ENCODE data around the gene LRMDA. TPM values are rescaled to one million over a fixed set of nuclear protein-coding genes. Genes with fewer than 3 reads are reported as not detected.
"Not testable (repeated sequence)": the region's sequence is repeated elsewhere in the genome, so short reads cannot be mapped to it uniquely, and the experiment has no call there.

Gene LRMDA
- total RNA-seq, 1 donor from 2014 or later = 17.3 TPM

GRCh38 chr10:76523791-76524351 is 1092.4 kb downstream of the LRMDA start:
- no peak for DNase-seq (ENCODE audit: low read depth in 2 of 2)

GRCh38 chr10:76526833-76527232 is 1095.4 kb downstream of the LRMDA start:
- not testable (repeated sequence) for DNase-seq (ENCODE audit: low read depth in 2 of 2)

- DNase-seq (ENCODE audit: low read depth in 2 of 2) = no peak
Measured at GRCh38 chr10:76540331-76540730, 1108.9 kb downstream of the LRMDA start.

GRCh38 chr10:76540786-76541185 is 1109.4 kb downstream of the LRMDA start:
- DNase-seq (ENCODE audit: low read depth in 2 of 2) = no peak

GRCh38 chr10:76541852-76542251 is 1110.4 kb downstream of the LRMDA start:
- no peak for DNase-seq (ENCODE audit: low read depth in 2 of 2)

GRCh38 chr10:76542307-76542930 is 1111.0 kb downstream of the LRMDA start:
- no peak for DNase-seq (ENCODE audit: low read depth in 2 of 2)

- DNase-seq (ENCODE audit: low read depth in 2 of 2) = peak; percentile 65 to 89
Measured at GRCh38 chr10:76543655-76544054, 1112.2 kb downstream of the LRMDA start.

- DNase-seq (ENCODE audit: low read depth in 2 of 2) = peak in 1 of 2 donors; percentile 25
Measured at GRCh38 chr10:76544789-76545188, 1113.4 kb downstream of the LRMDA start.

- no peak for DNase-seq (ENCODE audit: low read depth in 2 of 2)
Measured at GRCh38 chr10:76546411-76546810, 1115.0 kb downstream of the LRMDA start.

- peak; percentile 78 to 89 for DNase-seq (ENCODE audit: low read depth in 2 of 2)
Measured at GRCh38 chr10:76547352-76547972, 1116.0 kb downstream of the LRMDA start.

GRCh38 chr10:76548716-76549115 is 1117.3 kb downstream of the LRMDA start:
- DNase-seq (ENCODE audit: low read depth in 2 of 2) = peak in 1 of 2 donors; percentile 45

GRCh38 chr10:76549171-76549570 is 1117.7 kb downstream of the LRMDA start:
- DNase-seq (ENCODE audit: low read depth in 2 of 2) = no peak

GRCh38 chr10:76550806-76551205 is 1119.4 kb downstream of the LRMDA start:
- no peak for DNase-seq (ENCODE audit: low read depth in 2 of 2)

- DNase-seq (ENCODE audit: low read depth in 2 of 2) = peak in 1 of 2 donors; percentile 35
Measured at GRCh38 chr10:76552091-76552873, 1120.9 kb downstream of the LRMDA start.

- no peak for DNase-seq (ENCODE audit: low read depth in 2 of 2)
Measured at GRCh38 chr10:76553263-76554032, 1122.0 kb downstream of the LRMDA start.

- DNase-seq (ENCODE audit: low read depth in 2 of 2) = no peak
Measured at GRCh38 chr10:76554033-76554408, 1122.6 kb downstream of the LRMDA start.

GRCh38 chr10:76554478-76554877 is 1123.1 kb downstream of the LRMDA start:
- no peak for DNase-seq (ENCODE audit: low read depth in 2 of 2)

GRCh38 chr10:76555067-76555670 is 1123.7 kb downstream of the LRMDA start:
- no peak for DNase-seq (ENCODE audit: low read depth in 2 of 2)

- DNase-seq (ENCODE audit: low read depth in 2 of 2) = no peak
Measured at GRCh38 chr10:76557366-76557765, 1125.9 kb downstream of the LRMDA start.

- DNase-seq (ENCODE audit: low read depth in 2 of 2) = no peak
Measured at GRCh38 chr10:76558586-76558985, 1127.2 kb downstream of the LRMDA start.

All from lung microvascular endothelial cell (primary cell).